Testis (tissue), 3 donors: Measurements from ENCODE around the gene PCED1A. TPM values are rescaled to one million over a fixed set of nuclear protein-coding genes. Genes with fewer than 3 reads are reported as not detected.
A peak's percentile ranks its signal among the peaks of the same experiment; 100 is the strongest.
"Not testable (repeated sequence)": the region's sequence is repeated elsewhere in the genome, so short reads cannot be mapped to it uniquely, and the experiment has no call there.

Experiments
- DNase-seq: peaks from one replicate; pipeline ENCODE4 v3.0.0-alpha.2; 2019
- H3K27ac ChIP-seq, 2 donors: fragments of 200-600 bp; sonication (generic); one replicate each; pipeline ENCODE4 v1.5.1; 2019
- H3K27me3 ChIP-seq: fragments of 200-600 bp; sonication (generic); one replicate; pipeline ENCODE4 v1.5.1; 2019
- H3K36me3 ChIP-seq: fragments of 200-600 bp; sonication (generic); one replicate; pipeline ENCODE4 v1.5.1; 2017; ENCODE audit warnings: low read depth; ENCODE audit errors: missing control alignments
- H3K4me1 ChIP-seq: fragments of 200-600 bp; sonication (generic); one replicate; pipeline ENCODE4 v1.5.1; 2019
- H3K4me3 ChIP-seq, 2 donors: fragments of 200-600 bp; sonication (generic); one replicate each; pipeline ENCODE4 v1.5.1; 2017 to 2019
- H3K9me3 ChIP-seq: fragments of 200-600 bp; sonication (generic); one replicate; pipeline ENCODE4 v1.5.1; 2017
- POLR2A ChIP-seq: fragments of 450-650 bp; IDR thresholded peaks from one replicate; pipeline ENCODE4 v1.6.1; 2017; ENCODE audit warnings: antibody characterized with exemption, mild to moderate bottlenecking, moderate library complexity
- WGBS, 2 donors: methylation state at CpG; one replicate each; pipeline ENCODE4 v1.1.5; 2018; 5-methylcytosine and 5-hydroxymethylcytosine counted together
- intact Hi-C: fragments of 100-400 bp; cut with DNase I; formaldehyde crosslinking; loops from one replicate; pipeline ENCODE4 v1.15.1; 2023; ENCODE audit warnings: low total_unique reads
- polyA plus RNA-seq: library from polyadenylated mRNA; stranded (reverse); fragments of 350-450 nt; fragmentation: Illumina TruSeq; extraction: RNeasy Lipid Tissue Mini Kit (QIAGEN cat#74804); gene quantifications from one replicate; pipeline ENCODE4 v1.2.3, GENCODE V29; 2014; ENCODE audit warnings: low read depth, low replicate concordance; ENCODE audit not compliant: insufficient read depth
- total RNA-seq, 2 donors: library from RNA; depleted of rRNA; stranded (reverse); fragments of >200 nt; gene quantifications; one replicate each; pipeline ENCODE4 v1.2.3, GENCODE V29; 2016
- TF ChIP-seq, protein P1 (sequence below), 3 experiments: fragments of 450-650 bp in 2 of 3; fragments of 200-600 bp in 1 of 3; sonication (generic) in 1 of 3; IDR thresholded peaks; one replicate each; pipeline ENCODE4 v1.5.1; 2016 to 2019; ENCODE audit warnings: antibody characterized with exemption in 3 of 3, mild to moderate bottlenecking in 2 of 3, moderate library complexity in 1 of 3

PCED1A gene
- total and polyA plus RNA-seq, 3 donors from 2014 or later: 20.8 to 51.1 (median 46.0) TPM

GRCh38 chr20:2835331-2835796 lies 5.1 kb downstream of the PCED1A start:
- intact Hi-C loops: no loop called here
- Histone ChIP-seq H3K36me3 (no peaks in the 10 kb centered on the region), H3K4me1 (peaks cover 6% of the 10 kb centered on the region), H3K4me3 (no peak overlapping the region), H3K27me3 (no peaks in the 10 kb centered on the region), H3K9me3 (no peaks in the 10 kb centered on the region), H3K27ac (no peak overlapping the region)
- 81 to 84% methylated on average over 4 to 6 of the region's 6 CpGs for WGBS, 2 donors
- DNase-seq: no peak
- no peak for TF ChIP-seq POLR2A
- TF ChIP-seq, protein P1, sequence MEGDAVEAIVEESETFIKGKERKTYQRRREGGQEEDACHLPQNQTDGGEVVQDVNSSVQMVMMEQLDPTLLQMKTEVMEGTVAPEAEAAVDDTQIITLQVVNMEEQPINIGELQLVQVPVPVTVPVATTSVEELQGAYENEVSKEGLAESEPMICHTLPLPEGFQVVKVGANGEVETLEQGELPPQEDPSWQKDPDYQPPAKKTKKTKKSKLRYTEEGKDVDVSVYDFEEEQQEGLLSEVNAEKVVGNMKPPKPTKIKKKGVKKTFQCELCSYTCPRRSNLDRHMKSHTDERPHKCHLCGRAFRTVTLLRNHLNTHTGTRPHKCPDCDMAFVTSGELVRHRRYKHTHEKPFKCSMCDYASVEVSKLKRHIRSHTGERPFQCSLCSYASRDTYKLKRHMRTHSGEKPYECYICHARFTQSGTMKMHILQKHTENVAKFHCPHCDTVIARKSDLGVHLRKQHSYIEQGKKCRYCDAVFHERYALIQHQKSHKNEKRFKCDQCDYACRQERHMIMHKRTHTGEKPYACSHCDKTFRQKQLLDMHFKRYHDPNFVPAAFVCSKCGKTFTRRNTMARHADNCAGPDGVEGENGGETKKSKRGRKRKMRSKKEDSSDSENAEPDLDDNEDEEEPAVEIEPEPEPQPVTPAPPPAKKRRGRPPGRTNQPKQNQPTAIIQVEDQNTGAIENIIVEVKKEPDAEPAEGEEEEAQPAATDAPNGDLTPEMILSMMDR (IDR thresholded peaks at IDR 0.05): no peak

DNA sequence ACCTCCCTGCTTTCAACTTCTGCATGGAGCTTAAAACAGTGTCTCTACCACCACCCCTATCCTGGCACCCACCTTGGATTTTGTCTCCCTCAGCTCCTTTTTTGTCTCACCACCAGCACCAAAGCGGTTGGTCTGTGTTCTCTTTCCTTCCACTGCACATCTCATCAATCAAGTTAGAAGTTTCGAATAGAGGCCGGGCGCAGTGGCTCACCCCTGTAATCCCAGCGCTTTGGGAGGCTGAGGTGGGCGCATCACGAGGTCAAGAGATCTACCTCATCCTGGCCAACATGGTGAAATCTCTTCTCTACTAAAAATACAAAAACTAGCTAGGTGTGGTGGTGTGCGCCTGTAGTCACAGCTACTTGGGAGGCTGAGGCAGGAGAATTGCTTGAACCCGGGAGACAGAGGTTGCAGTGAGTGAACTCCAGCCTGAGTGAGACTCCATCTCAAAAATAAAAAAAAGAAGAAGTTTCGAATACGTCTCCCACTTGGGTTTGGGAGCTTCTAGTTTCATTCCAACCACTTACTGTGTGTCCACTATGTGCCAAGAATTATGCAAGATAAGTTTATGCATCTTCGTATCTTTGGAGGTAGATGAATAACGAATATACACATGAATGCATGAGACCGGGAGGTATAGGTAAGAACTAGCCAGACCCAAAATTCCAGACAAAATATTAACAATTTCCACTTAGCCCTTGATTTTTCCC lies 5.9 kb downstream of the PCED1A start:
- intact Hi-C loops: no loop called here
- TF ChIP-seq POLR2A: no peak
- WGBS, 2 donors: 94 to 97% methylated on average over 14 of the region's 14 CpGs

DNA sequence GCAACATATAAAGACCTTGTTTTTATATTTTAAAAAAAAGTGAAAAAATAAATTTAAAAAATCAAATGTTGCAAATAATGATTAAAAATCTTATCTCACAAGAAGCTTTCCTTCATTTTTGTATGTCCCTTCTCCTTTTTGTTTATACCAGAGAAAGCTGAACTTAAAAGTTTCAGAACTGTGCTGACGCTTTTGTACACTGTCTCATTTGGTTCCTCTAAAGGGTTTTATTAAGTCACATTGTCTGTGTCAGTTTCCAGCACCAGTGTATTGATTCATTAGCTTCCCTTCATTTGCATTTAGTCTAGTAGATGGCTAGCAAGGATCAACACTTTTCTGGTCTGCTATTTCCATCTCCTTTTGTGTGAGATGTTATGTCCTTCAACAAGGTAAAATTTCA lies 6.7 kb downstream of the PCED1A start:
- Histone ChIP-seq H3K9me3 (no peaks in the 10 kb centered on the region), H3K27ac (no peak overlapping the region), H3K36me3 (no peaks in the 10 kb centered on the region), H3K27me3 (no peaks in the 10 kb centered on the region), H3K4me1 (no peaks in the 10 kb centered on the region), H3K4me3 (no peak overlapping the region)
- no peak for TF ChIP-seq POLR2A
- TF ChIP-seq, protein P1 (IDR thresholded peaks at IDR 0.05): no peak
- intact Hi-C loops: no loop called here
- 69 to 80% methylated on average over 1 of the region's 1 CpG for WGBS, 2 donors
- no peak for DNase-seq

More for the DNA sequence above, 5.9 kb downstream of the PCED1A start:
- Histone ChIP-seq H3K36me3 (no peaks in the 10 kb centered on the region), H3K4me1 (peaks cover 4% of the 10 kb centered on the region), H3K27me3 (no peaks in the 10 kb centered on the region), H3K4me3 (no peak overlapping the region), H3K9me3 (no peaks in the 10 kb centered on the region), H3K27ac (no peak overlapping the region)
- no peak for DNase-seq

DNA sequence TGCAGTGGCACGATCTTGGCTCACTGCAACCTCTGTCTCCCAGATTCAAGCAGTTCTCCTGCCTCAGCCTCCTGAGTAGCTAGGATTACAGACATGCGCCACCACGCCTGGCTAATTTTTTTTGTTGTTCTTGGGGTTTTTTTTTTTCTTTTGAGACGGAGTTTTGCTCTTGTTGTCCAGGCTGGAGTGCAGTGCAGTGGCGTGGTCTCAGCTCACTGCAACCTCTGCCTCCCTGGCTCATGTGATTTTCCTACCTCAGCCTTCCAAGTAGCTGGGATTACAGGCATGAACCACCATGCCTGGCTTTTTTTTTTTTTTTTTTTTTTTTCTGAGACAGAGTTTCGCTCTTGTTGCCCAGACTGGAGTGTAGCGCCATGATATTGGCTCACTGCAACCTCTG lies 9.2 kb downstream of the PCED1A start:
- H3K27ac ChIP-seq, DNase-seq, H3K4me1 ChIP-seq, H3K9me3 ChIP-seq, intact Hi-C loops, H3K27me3 ChIP-seq, H3K36me3 ChIP-seq, H3K4me3 ChIP-seq: not testable (repeated sequence)
- WGBS, 2 donors: 80 to 84% methylated on average over 7 of the region's 7 CpGs

- DNase-seq: peak; percentile 4
- WGBS, 2 donors: 76 to 78% methylated on average over 6 of the region's 6 CpGs
- no peak overlapping the region for H3K4me3 ChIP-seq
- no peaks in the 10 kb centered on the region for H3K4me1 ChIP-seq
- H3K36me3 ChIP-seq: no peaks in the 10 kb centered on the region
- H3K27ac ChIP-seq: no peak overlapping the region
- H3K9me3 ChIP-seq: no peaks in the 10 kb centered on the region
- no peaks in the 10 kb centered on the region for H3K27me3 ChIP-seq
- intact Hi-C loops: no loop called here
- TF ChIP-seq, protein P1 (IDR thresholded peaks at IDR 0.05): no peak
- TF ChIP-seq POLR2A: no peak
These were observed 11.1 kb downstream of the PCED1A start for GRCh38 chr20:2829376-2829775.

DNA sequence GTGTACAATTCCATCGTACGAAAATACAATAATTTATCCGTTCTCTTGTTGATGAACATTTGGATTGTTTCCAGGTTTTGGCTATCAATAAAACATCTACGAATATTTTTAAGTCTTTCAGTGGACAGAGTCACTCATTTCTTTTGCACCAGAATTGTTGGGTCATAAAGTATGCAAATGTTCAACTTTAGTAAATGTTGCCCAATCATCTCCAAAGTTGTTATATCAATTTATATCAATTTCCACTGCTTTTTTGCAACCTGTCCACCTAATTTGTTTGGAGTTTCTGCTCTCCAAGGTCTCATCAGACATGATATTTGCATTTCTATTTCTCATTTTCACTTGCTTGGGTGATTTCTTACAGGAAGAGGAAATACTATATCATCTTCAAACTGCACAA lies 13.8 kb downstream of the PCED1A start:
- Histone ChIP-seq H3K36me3 (no peaks in the 10 kb centered on the region), H3K27me3 (no peaks in the 10 kb centered on the region), H3K4me3 (no peak overlapping the region), H3K27ac (no peak overlapping the region), H3K4me1 (no peaks in the 10 kb centered on the region), H3K9me3 (no peaks in the 10 kb centered on the region)
- intact Hi-C loops: no loop called here
- no peak for DNase-seq
- no peak for TF ChIP-seq POLR2A
- TF ChIP-seq, protein P1 (IDR thresholded peaks at IDR 0.05): no peak
- WGBS, 2 donors: 95 to 97% methylated on average over 4 of the region's 4 CpGs
